IMR-90 (cell line): ENCODE measurements around the gene GFOD2. TPM values are rescaled to one million over a fixed set of nuclear protein-coding genes. Genes with fewer than 3 reads are reported as not detected.

Experiments
- ATAC-seq: fragments of 200-7000 bp; cut with Tn5 transposase; 2 replicates; pipeline ENCODE4 v1.9.1; 2020; ENCODE audit warnings: low read depth, mild to moderate bottlenecking, moderate library complexity
- BruUV-seq: library from RNA; stranded (reverse); fragments of 400-500 nt; replicated peaks from 2 replicates; lab custom pipeline; 2021; lab: Mats Ljungman, UMichigan
- CTCF ChIA-PET: fragments of 300-600 bp; formaldehyde crosslinking; extraction: SDS; loops from one replicate; lab custom pipeline; 2021; ENCODE audit warnings: antibody characterized with exemption; lab: Yijun Ruan, JAX
- POLR2A ChIA-PET: fragments of 300-600 bp; sonication (Branson Sonifier 250); formaldehyde crosslinking; loops from one replicate; lab custom pipeline; 2022; ENCODE audit warnings: antibody characterized with exemption; ENCODE audit not compliant: unreplicated experiment; lab: Charles Lee
- DNase-seq: peaks from one replicate; pipeline ENCODE4 v3.0.0; 2013
- H2AFZ ChIP-seq: replicated peaks from 2 replicates; pipeline ENCODE3; 2013; ENCODE audit warnings: low read length, mild to moderate bottlenecking; ENCODE audit not compliant: poor library complexity
- H2AK5ac ChIP-seq: 2 replicates; pipeline ENCODE4 v1.6.1; 2013; ENCODE audit warnings: low read depth, low read length, inconsistent platforms
- H2AK9ac ChIP-seq: replicated peaks from 2 replicates; pipeline ENCODE3; 2013; ENCODE audit warnings: mild to moderate bottlenecking, low read depth, low read length, moderate library complexity; ENCODE audit not compliant: poor library complexity
- H2BK120ac ChIP-seq: 2 replicates; pipeline ENCODE4 v1.6.1; 2013; ENCODE audit warnings: low read depth, low read length, inconsistent platforms
- H2BK15ac ChIP-seq: 3 replicates; pipeline ENCODE4 v1.6.1; 2013; ENCODE audit warnings: low read depth, low read length, inconsistent platforms
- H2BK20ac ChIP-seq: 2 replicates; pipeline ENCODE4 v1.6.1; 2013; ENCODE audit warnings: low read depth, mild to moderate bottlenecking, inconsistent platforms, low read length, moderate library complexity
- H2BK5ac ChIP-seq: 2 replicates; pipeline ENCODE4 v1.6.1; 2013; ENCODE audit warnings: mild to moderate bottlenecking, low read depth, low read length, inconsistent platforms; ENCODE audit not compliant: poor library complexity, severe bottlenecking
- H3K14ac ChIP-seq: replicated peaks from 2 replicates; pipeline ENCODE4 v1.6.1; 2013; ENCODE audit warnings: low read depth, low read length, inconsistent platforms
- H3K18ac ChIP-seq: 2 replicates; pipeline ENCODE4 v1.6.1; 2013; ENCODE audit warnings: low read depth, low read length, control low read depth
- H3K23ac ChIP-seq: 2 replicates; pipeline ENCODE4 v1.6.1; 2013; ENCODE audit warnings: low read depth, low read length, inconsistent platforms
- H3K27ac ChIP-seq: 2 replicates; pipeline ENCODE4 v1.5.1; 2013; ENCODE audit warnings: mild to moderate bottlenecking, control low read depth, low read length; ENCODE audit not compliant: insufficient read depth
- H3K27me3 ChIP-seq: 2 replicates; pipeline ENCODE4 v1.6.1; 2013; ENCODE audit warnings: low read length; ENCODE audit not compliant: control insufficient read depth, insufficient read depth
- H3K36me3 ChIP-seq: 2 replicates; pipeline ENCODE4 v1.6.1; 2013; ENCODE audit warnings: low read length, mixed read lengths; ENCODE audit not compliant: control insufficient read depth, insufficient read depth
- H3K4ac ChIP-seq: 2 replicates; pipeline ENCODE4 v1.6.1; 2013; ENCODE audit warnings: low read depth, low read length, inconsistent platforms
- H3K4me1 ChIP-seq: 2 replicates; pipeline ENCODE4 v1.6.1; 2013; ENCODE audit warnings: low read length, mixed read lengths; ENCODE audit not compliant: control insufficient read depth, insufficient read depth
- H3K4me2 ChIP-seq: 2 replicates; pipeline ENCODE4 v1.6.1; 2013; ENCODE audit warnings: low read depth, mild to moderate bottlenecking, control low read depth, low read length, moderate library complexity
- H3K4me3 ChIP-seq: 2 replicates; pipeline ENCODE4 v1.5.1; 2013; ENCODE audit warnings: low read depth, mild to moderate bottlenecking, control low read depth, low read length, moderate library complexity; ENCODE audit not compliant: insufficient read depth
- H3K56ac ChIP-seq: 2 replicates; pipeline ENCODE4 v1.6.1; 2013; ENCODE audit warnings: low read length, inconsistent platforms; ENCODE audit not compliant: insufficient read depth; ENCODE audit errors: extremely low read depth
- H3K79me1 ChIP-seq, 2 experiments: 2 replicates each; pipeline ENCODE4 v1.6.1; 2013; ENCODE audit warnings: low read length in 2 of 2, inconsistent platforms in 1 of 2, low read depth in 1 of 2
- H3K9ac ChIP-seq: 2 replicates; pipeline ENCODE4 v1.6.1; 2013; ENCODE audit warnings: low read depth, low read length, control low read depth
- H3K9me1 ChIP-seq: 2 replicates; pipeline ENCODE4 v1.6.1; 2013; ENCODE audit warnings: low read length, inconsistent platforms; ENCODE audit not compliant: insufficient read depth
- H3K9me3 ChIP-seq: 2 replicates; pipeline ENCODE4 v1.6.1; 2013; ENCODE audit warnings: low read length; ENCODE audit not compliant: control insufficient read depth, insufficient read depth
- H4K20me1 ChIP-seq: 2 replicates; pipeline ENCODE4 v1.6.1; 2013; ENCODE audit warnings: low read length, inconsistent platforms; ENCODE audit not compliant: insufficient read depth
- H4K5ac ChIP-seq: 2 replicates; pipeline ENCODE4 v1.6.1; 2013; ENCODE audit warnings: mild to moderate bottlenecking, low read depth, low read length, control low read depth
- H4K8ac ChIP-seq, 2 experiments: 2 replicates each; pipeline ENCODE4 v1.6.1; 2013; ENCODE audit warnings: low read depth in 2 of 2, low read length in 2 of 2, control low read depth in 1 of 2, inconsistent platforms in 1 of 2
- H4K91ac ChIP-seq: 2 replicates; pipeline ENCODE4 v1.6.1; 2013; ENCODE audit warnings: low read depth, low read length, inconsistent platforms; ENCODE audit not compliant: insufficient read depth
- CEBPB ChIP-seq: IDR thresholded peaks from 2 replicates; pipeline ENCODE4 v1.6.1; 2012; ENCODE audit warnings: low read depth, low read length, improper control_type of control experiment
- RAD21 ChIP-seq: IDR thresholded peaks from 2 replicates; pipeline ENCODE4 v1.6.1; 2012; ENCODE audit warnings: low read length, improper control_type of control experiment
- WGBS, 2 experiments: methylation state at CpG; one replicate each; pipeline versions ENCODE4 v1.1.5 to v1.1.7; 2013; ENCODE audit warnings: missing lambda C conversion rate in 2 of 2; ENCODE audit not compliant: insufficient read length in 1 of 2; ENCODE audit errors: extremely low coverage in 2 of 2; 5-methylcytosine and 5-hydroxymethylcytosine counted together
- dilution Hi-C: fragments of 300-500 bp; cut with HindIII; formaldehyde crosslinking; loops from one replicate; pipeline ENCODE4 v1.14.3; 2018; ENCODE audit warnings: low sequenced_read_pairs; ENCODE audit not compliant: unreplicated experiment
- in situ Hi-C: fragments of 300-500 bp; cut with MboI; formaldehyde crosslinking; loops from 3 replicates; pipeline ENCODE4 v1.14.3; 2019; ENCODE audit warnings: low sequenced_read_pairs, inconsistent platforms, mixed read lengths
- intact Hi-C: fragments of 100-400 bp; cut with micrococcal nuclease; formaldehyde crosslinking; loops from 2 replicates; pipeline ENCODE4 v1.10.0; 2022
- polyA plus RNA-seq, 3 experiments: library from polyadenylated mRNA; depleted of rRNA; stranded (reverse); fragments of >200 nt; gene quantifications; 2 replicates each; pipeline ENCODE4 v1.2.3, GENCODE V29; 2012; ENCODE audit warnings: low replicate concordance in 1 of 3
- total RNA-seq: library from RNA; depleted of rRNA; stranded (reverse); fragments of >200 nt; gene quantifications from 2 replicates; pipeline ENCODE4 v1.2.3, GENCODE V29; 2012

The GFOD2 gene
- total and polyA plus RNA-seq, 2 of the 4 experiments (the other 2 are of a cell fraction), result 12.3 to 18.1 TPM

- no TSS peak for BruUV-seq
- TF ChIP-seq CEBPB, result peak; percentile 46; the same call in 1 of the 2 replicates
- no peak for TF ChIP-seq RAD21
- peaks cover 14% of the 10 kb centered on the region for H4K20me1 ChIP-seq
- no CpG with 5 or more reads among the region's 2 CpGs for WGBS, 2 experiments
- no peak overlapping the region for H2BK120ac ChIP-seq
- no peak overlapping the region for H3K4ac ChIP-seq
- no peak overlapping the region for H3K9ac ChIP-seq
- no peak; the same call in 1 of the 2 replicates for ATAC-seq
- no peak overlapping the region for H2BK20ac ChIP-seq
- H3K4me1 ChIP-seq, result peaks cover 4% of the 10 kb centered on the region; the same call in 1 of the 2 replicates
- no peak overlapping the region for H2AK9ac ChIP-seq
- peaks cover 12 to 49% of the 10 kb centered on the region in 2 experiments for H3K79me1 ChIP-seq
- no peaks in the 10 kb centered on the region for H3K27me3 ChIP-seq
- no peak overlapping the region for H3K23ac ChIP-seq
- intact Hi-C loops, result no loop called here
- no peak overlapping the region for H4K8ac ChIP-seq
- peak; percentile 49 for DNase-seq
- H3K18ac ChIP-seq, result no peak overlapping the region
- H4K91ac ChIP-seq, result no peak overlapping the region
- in situ Hi-C loops, result no loop called here
- H3K14ac ChIP-seq, result no peak overlapping the region
- POLR2A ChIA-PET, result no interaction called here
- H3K56ac ChIP-seq, result no peak overlapping the region
- H2BK15ac ChIP-seq, result no peak overlapping the region
- peaks cover 8% of the 10 kb centered on the region for H3K9me1 ChIP-seq
- no peaks in the 10 kb centered on the region; the same call in 1 of the 2 replicates for H3K36me3 ChIP-seq
- no peak overlapping the region for H2AK5ac ChIP-seq
- CTCF ChIA-PET, result no interaction called here
- H3K4me2 ChIP-seq, result no peak overlapping the region
- H3K27ac ChIP-seq, result no peak overlapping the region
- dilution Hi-C loops, result no loop called here
- H2BK5ac ChIP-seq, result no peak overlapping the region
- H2AFZ ChIP-seq, result no peak overlapping the region
- no peak overlapping the region for H4K5ac ChIP-seq
- H3K9me3 ChIP-seq, result no peaks in the 10 kb centered on the region
- no peak overlapping the region for H3K4me3 ChIP-seq
Measured at GRCh38 chr16:67708368-67708771, 10.7 kb downstream of the GFOD2 start.
